Measurements from ENCODE around the gene ITPR3.

ITPR3 gene

DNA sequence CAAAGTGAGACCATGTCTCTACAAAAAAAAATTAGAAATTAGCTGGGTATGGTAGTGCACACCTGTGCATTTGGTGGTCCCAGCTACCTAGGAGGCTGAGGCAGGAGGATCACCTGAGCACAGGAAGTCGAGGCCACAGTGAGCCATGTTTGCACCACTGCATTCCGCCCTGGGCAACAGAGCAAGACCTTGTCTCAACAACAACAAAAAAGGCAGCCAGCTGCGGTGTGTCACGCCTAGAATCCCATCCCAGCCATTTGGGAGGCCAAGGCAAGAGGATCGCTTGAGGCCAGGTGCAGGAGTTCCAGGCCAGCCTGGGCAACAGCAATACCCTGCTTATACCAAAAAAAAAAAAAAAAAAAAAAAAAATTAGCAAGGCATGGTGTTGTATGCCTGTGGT lies 39.9 kb upstream of the ITPR3 start:
- Histone ChIP-seq H3K4me1 (ENCODE audit: control insufficient read depth, insufficient read depth, low read length, unreplicated experiment) (peaks cover 23% of the 10 kb centered on the region), H3K4me3 (ENCODE audit: low read depth, low read length) (no peak overlapping the region), H2AFZ (ENCODE audit: low read length, unreplicated experiment) (no peak overlapping the region), H3K27me3 (ENCODE audit: insufficient read depth, low read length) (no peaks in the 10 kb centered on the region), H3K79me2 (ENCODE audit: control insufficient read depth, insufficient read depth, low read length, unreplicated experiment) (peaks cover 33% of the 10 kb centered on the region), H3K27ac (ENCODE audit: low read depth, low read length) (no peak overlapping the region), H3K36me3 (ENCODE audit: insufficient read depth, low read length) (no peaks in the 10 kb centered on the region)

DNA sequence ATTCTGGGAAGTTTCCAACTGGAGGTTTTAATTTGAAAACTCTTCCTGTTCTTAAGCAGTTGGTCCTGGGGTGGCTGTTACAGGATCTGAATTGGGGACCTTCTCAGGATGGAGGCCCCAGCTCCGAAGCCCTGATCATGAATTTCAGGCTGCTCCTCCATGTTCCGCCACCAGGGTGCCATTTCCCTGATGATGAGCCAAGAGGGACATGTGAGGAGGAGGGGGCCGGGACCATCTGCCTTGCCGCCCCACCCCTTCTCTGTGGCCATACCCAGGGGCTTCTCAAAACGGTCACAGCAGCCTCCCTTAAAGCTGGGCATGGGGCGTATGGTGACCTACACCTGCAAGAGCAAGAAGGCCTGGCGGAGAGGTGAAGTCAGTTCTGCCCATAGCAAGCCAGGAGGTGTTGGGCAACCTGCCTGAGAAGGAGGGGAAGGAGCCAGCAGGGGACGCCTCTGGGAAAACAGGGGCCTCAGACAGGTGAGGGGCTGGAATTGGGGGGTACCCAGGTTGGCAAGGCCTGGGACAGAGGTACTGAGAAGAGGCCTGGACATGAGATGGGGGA lies 37.4 kb upstream of the ITPR3 start:
- Histone ChIP-seq H2AFZ (ENCODE audit: low read length, unreplicated experiment) (no peak overlapping the region), H3K36me3 (ENCODE audit: insufficient read depth, low read length) (no peaks in the 10 kb centered on the region), H3K27me3 (ENCODE audit: insufficient read depth, low read length) (no peaks in the 10 kb centered on the region)

DNA sequence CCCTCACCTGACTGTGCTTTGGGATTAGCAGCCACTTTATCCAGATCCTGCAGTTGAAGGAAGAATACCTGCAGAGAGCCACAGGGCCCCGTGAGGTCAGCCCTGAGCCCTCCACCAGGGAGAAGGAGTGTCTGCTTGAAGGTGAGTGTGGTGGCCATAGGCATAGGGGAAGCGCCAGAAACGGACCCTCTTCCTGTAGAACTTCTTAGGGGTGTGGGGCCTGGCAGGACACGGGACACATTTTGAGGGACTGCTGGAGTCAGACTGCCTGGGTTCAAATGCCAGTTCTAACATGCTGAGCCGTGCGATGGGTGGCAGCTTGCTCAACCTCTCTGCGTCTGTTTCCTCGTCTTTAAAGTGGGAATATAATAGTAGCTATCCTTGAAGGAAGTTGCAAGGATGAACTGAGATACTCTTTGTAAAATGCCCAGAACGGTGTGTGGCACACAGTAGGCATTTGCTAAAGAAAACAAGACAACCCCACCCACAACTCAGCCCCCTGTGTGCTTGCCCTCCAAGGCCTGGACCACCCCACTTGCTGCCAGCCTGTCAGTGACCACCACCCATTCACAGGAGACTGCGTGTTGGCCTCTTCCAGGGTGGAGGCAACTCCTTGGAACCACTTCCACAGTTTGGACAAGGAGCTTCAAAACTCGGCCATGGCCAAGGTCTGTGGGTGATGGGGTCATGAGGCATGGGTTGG lies 36.3 kb upstream of the ITPR3 start:
- Histone ChIP-seq H3K27ac (ENCODE audit: low read depth, low read length) (no peak overlapping the region), H3K36me3 (ENCODE audit: insufficient read depth, low read length) (no peaks in the 10 kb centered on the region), H3K27me3 (ENCODE audit: insufficient read depth, low read length) (no peaks in the 10 kb centered on the region), H2AFZ (ENCODE audit: low read length, unreplicated experiment) (no peak overlapping the region), H3K4me1 (ENCODE audit: control insufficient read depth, insufficient read depth, low read length, unreplicated experiment) (peaks cover 6% of the 10 kb centered on the region), H3K4me3 (ENCODE audit: low read depth, low read length) (no peak overlapping the region), H3K79me2 (ENCODE audit: control insufficient read depth, insufficient read depth, low read length, unreplicated experiment) (peaks cover 2% of the 10 kb centered on the region)

More for the DNA sequence above, 37.4 kb upstream of the ITPR3 start:
- H3K4me1 ChIP-seq (ENCODE audit: control insufficient read depth, insufficient read depth, low read length, unreplicated experiment), result peaks cover 3% of the 10 kb centered on the region
- H3K4me3 ChIP-seq (ENCODE audit: low read depth, low read length), result no peak overlapping the region
- H3K27ac ChIP-seq (ENCODE audit: low read depth, low read length), result no peak overlapping the region
- H3K79me2 ChIP-seq (ENCODE audit: control insufficient read depth, insufficient read depth, low read length, unreplicated experiment), result peaks cover 13% of the 10 kb centered on the region

DNA sequence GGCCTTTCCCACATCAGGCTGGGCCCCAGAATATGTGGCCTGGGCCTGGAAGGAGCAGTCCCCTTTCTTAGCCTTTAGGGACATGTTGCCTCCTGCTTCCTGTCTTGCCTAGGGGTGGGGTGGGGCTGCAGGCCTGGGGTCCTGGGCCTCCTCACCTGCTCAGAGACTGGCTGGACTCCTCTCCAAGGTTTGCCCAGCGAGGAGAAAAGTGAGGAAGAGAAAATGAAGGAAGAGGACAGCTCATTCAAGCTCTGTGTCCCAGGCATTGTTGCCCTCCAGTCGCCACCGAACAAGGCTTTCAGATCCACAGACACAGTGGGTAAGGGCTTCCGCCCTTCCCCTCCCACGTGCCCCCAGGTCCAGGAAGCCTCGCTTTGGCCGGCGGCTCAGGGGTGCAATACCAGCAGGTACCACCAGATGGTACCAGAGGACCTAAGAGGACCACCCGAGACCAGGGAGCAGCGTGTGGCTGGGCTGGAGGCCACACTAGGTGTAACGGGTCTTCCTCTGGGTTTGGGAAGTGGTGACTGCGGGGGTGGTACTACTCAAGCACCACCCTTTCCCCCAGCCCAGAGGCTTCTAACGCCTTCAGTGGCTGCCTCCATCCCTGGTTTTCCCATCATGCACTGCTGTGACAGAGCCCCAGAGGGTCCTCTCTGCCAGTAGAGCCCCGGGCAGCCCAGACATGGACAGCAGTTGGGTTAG lies 35.6 kb upstream of the ITPR3 start:
- no peaks in the 10 kb centered on the region for H3K36me3 ChIP-seq (ENCODE audit: insufficient read depth, low read length)
- H3K27me3 ChIP-seq (ENCODE audit: insufficient read depth, low read length), result no peaks in the 10 kb centered on the region
- H3K79me2 ChIP-seq (ENCODE audit: control insufficient read depth, insufficient read depth, low read length, unreplicated experiment), result no peaks in the 10 kb centered on the region
- peak overlapping the region; percentile 36 for H2AFZ ChIP-seq (ENCODE audit: low read length, unreplicated experiment)
- H3K4me1 ChIP-seq (ENCODE audit: control insufficient read depth, insufficient read depth, low read length, unreplicated experiment), result peaks cover 13% of the 10 kb centered on the region
- no peak overlapping the region for H3K27ac ChIP-seq (ENCODE audit: low read depth, low read length)
- no peak overlapping the region for H3K4me3 ChIP-seq (ENCODE audit: low read depth, low read length)

DNA sequence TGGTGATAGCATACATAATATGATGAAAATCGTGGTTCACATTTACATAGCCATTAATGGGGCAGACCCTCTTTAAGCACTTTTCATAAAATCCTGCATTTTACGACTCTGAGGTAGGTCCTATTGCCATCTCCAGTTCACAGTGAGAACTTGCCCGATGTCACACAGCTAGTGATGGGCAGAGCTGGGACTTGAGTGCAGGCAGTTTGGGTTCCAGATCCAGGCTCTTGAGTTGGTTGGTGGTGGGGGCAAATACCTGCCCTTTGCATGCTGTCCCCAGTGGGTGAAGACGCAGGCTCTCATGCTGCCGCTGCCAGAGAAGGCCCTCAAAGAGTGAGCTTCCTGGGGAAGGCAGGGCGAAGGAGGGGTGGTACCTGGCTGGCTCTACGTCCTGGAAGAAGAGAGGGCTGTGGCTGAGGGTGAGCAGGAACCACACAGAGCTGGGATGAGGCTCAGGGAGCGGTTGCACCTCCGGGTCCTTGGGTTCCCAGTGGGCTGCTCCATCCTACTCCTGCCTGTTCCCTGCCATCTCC lies 34.9 kb upstream of the ITPR3 start:
- H3K27me3 ChIP-seq (ENCODE audit: insufficient read depth, low read length), result no peaks in the 10 kb centered on the region
- no peak overlapping the region for H3K27ac ChIP-seq (ENCODE audit: low read depth, low read length)
- H3K36me3 ChIP-seq (ENCODE audit: insufficient read depth, low read length), result no peaks in the 10 kb centered on the region
- H3K4me1 ChIP-seq (ENCODE audit: control insufficient read depth, insufficient read depth, low read length, unreplicated experiment), result peaks cover 20% of the 10 kb centered on the region
- H3K79me2 ChIP-seq (ENCODE audit: control insufficient read depth, insufficient read depth, low read length, unreplicated experiment), result no peaks in the 10 kb centered on the region
- H2AFZ ChIP-seq (ENCODE audit: low read length, unreplicated experiment), result no peak overlapping the region
- H3K4me3 ChIP-seq (ENCODE audit: low read depth, low read length), result no peak overlapping the region

DNA sequence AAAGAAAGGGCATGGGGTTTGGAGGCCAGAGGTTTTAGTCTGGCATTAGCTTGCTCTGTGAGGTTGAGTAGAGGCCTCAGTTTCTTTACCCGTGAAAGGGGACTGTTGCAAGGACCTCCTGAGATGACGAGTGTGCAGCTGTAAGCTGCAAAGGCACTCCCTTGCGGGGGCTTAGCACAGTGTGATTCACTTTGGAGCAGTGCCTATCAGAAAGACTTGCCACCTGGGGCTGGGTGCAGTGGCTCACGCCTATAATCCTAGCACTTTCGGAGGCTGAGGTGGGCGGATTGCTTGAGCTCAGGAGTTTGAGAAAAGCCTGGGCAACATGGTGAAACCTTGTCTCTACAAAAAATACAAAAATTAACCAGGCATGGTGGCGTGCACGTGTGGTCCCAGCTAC lies 33.6 kb upstream of the ITPR3 start:
- no peak overlapping the region for H2AFZ ChIP-seq (ENCODE audit: low read length, unreplicated experiment)
- peaks cover 20% of the 10 kb centered on the region for H3K4me1 ChIP-seq (ENCODE audit: control insufficient read depth, insufficient read depth, low read length, unreplicated experiment)
- no peak overlapping the region for H3K27ac ChIP-seq (ENCODE audit: low read depth, low read length)
- H3K36me3 ChIP-seq (ENCODE audit: insufficient read depth, low read length), result no peaks in the 10 kb centered on the region
- H3K4me3 ChIP-seq (ENCODE audit: low read depth, low read length), result no peak overlapping the region
- H3K79me2 ChIP-seq (ENCODE audit: control insufficient read depth, insufficient read depth, low read length, unreplicated experiment), result no peaks in the 10 kb centered on the region
- H3K27me3 ChIP-seq (ENCODE audit: insufficient read depth, low read length), result no peaks in the 10 kb centered on the region

DNA sequence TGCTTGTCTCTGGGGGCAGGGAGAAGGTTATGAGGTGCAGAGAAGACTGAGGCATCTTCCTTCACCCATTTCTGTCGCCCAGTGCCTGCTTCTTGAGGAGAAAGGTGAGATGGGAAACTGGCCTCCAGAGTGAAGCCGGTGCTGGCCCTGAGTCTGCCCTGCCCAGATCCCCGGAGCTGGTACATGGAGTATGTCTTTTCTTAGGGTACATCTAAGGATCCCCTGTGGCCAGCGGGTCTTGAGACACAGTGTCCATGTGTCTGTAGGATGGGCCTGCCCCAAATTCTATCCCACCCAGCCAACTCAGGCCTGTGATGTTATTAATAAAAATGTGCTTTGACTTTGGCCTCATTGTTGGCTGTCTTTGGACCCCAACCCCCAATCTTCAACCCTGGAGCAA lies 32.2 kb upstream of the ITPR3 start:
- Histone ChIP-seq H3K27ac (ENCODE audit: low read depth, low read length) (no peak overlapping the region), H3K4me1 (ENCODE audit: control insufficient read depth, insufficient read depth, low read length, unreplicated experiment) (peaks cover 20% of the 10 kb centered on the region), H3K36me3 (ENCODE audit: insufficient read depth, low read length) (no peaks in the 10 kb centered on the region), H3K27me3 (ENCODE audit: insufficient read depth, low read length) (no peaks in the 10 kb centered on the region), H2AFZ (ENCODE audit: low read length, unreplicated experiment) (no peak overlapping the region), H3K4me3 (ENCODE audit: low read depth, low read length) (no peak overlapping the region), H3K79me2 (ENCODE audit: control insufficient read depth, insufficient read depth, low read length, unreplicated experiment) (no peaks in the 10 kb centered on the region)

DNA sequence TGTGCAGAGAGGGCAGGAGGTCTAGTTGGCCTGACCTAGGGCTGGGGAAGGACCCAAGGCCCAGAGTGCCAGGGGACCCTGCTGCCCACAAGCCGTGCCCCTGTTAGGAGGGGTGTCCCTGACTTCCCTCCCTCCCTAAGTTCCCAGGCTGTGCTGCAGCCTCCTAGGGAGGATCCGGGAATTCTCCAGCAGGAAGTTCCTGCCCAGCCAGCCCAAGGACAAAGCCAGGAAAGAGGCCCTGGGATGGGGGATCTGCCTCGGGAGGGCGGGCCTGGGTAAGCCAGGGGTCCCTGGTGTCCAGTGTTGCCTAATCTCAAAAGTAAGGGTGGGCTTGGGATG lies 31.8 kb upstream of the ITPR3 start:
- no peaks in the 10 kb centered on the region for H3K36me3 ChIP-seq (ENCODE audit: insufficient read depth, low read length)
- H3K4me1 ChIP-seq (ENCODE audit: control insufficient read depth, insufficient read depth, low read length, unreplicated experiment), result peaks cover 20% of the 10 kb centered on the region
- H3K4me3 ChIP-seq (ENCODE audit: low read depth, low read length), result no peak overlapping the region
- H2AFZ ChIP-seq (ENCODE audit: low read length, unreplicated experiment), result no peak overlapping the region
- H3K27ac ChIP-seq (ENCODE audit: low read depth, low read length), result no peak overlapping the region
- H3K79me2 ChIP-seq (ENCODE audit: control insufficient read depth, insufficient read depth, low read length, unreplicated experiment), result no peaks in the 10 kb centered on the region
- no peaks in the 10 kb centered on the region for H3K27me3 ChIP-seq (ENCODE audit: insufficient read depth, low read length)

DNA sequence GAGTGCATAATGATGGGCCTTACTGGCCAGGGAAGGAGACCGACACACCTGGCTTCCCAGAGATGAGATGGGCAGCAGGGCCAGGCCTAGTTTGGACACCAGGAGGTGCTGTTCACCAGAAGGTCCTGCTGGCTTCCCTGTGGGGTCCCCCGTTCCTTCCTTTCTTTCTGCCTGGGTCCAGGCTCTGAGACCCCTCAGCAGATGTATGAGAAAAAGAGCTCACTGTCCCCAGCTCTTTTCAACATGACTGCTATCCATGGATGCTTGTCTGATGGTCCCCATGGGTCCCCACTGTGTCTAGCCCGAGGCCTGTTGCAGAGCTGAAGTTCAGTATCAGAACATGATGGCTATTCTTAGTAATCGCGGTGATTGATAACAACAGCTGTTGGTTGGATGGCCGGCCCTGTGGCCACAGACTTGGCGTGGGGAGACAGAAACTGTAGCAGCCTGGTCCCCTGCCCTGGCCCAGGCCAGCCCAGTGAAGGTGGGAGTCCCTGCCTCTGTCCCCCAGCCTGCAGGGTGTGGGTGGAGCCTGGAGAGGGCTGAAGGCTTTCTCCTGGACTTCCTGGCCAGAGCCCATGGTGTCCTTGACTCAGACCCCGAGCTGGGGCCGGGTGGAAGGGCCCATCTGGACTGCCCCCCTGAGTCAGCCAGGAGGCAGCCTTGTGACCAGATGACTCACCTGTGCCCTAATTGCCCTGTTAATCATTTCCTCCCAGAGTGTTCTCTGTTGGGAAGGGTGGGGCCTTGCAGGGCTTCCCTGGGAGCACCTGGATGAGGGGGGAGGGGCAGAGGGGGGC lies 31.2 kb upstream of the ITPR3 start:
- Histone ChIP-seq H3K27me3 (ENCODE audit: insufficient read depth, low read length) (no peaks in the 10 kb centered on the region), H3K36me3 (ENCODE audit: insufficient read depth, low read length) (no peaks in the 10 kb centered on the region), H3K4me3 (ENCODE audit: low read depth, low read length) (no peak overlapping the region), H3K79me2 (ENCODE audit: control insufficient read depth, insufficient read depth, low read length, unreplicated experiment) (no peaks in the 10 kb centered on the region), H3K27ac (ENCODE audit: low read depth, low read length) (peak overlapping the region; percentile 54), H2AFZ (ENCODE audit: low read length, unreplicated experiment) (peak overlapping the region; percentile 84), H3K4me1 (ENCODE audit: control insufficient read depth, insufficient read depth, low read length, unreplicated experiment) (peaks cover 23% of the 10 kb centered on the region)

DNA sequence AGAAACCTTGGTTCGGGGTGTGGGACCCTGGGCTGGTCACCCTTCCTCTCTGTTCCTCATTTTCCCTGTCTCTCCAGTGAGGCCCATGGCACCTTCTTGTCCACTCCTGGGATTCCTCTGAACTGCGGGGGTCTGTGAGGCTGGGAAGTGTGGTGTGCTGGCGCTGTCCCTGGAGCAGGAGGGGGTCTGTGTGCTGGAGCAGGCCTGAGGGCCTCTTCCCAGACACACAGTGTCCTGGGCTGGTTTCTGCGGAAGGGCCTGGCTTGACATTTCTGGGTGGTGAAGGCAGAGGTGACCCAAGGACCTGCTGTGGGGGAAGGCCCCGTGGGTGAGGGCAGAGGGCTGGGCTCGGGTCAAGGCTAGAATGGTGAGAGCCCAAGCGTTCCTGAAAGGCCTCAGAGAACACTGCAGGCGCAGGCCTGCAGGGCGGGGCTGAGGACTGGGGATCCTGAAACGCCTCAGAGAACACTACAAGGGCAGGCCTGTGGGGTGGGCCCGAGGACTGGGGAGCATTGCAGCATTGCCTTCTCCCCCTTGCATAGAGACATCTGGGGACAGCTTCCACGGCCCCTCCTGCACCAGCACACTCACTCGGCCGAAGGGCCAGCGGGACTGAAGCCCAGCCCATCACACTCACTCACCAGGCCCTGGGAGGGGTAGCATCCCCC lies 30.5 kb upstream of the ITPR3 start:
- H3K36me3 ChIP-seq (ENCODE audit: insufficient read depth, low read length), result no peaks in the 10 kb centered on the region
- H3K79me2 ChIP-seq (ENCODE audit: control insufficient read depth, insufficient read depth, low read length, unreplicated experiment), result no peaks in the 10 kb centered on the region
- H3K27ac ChIP-seq (ENCODE audit: low read depth, low read length), result peak overlapping the region; percentile 54
- H3K4me1 ChIP-seq (ENCODE audit: control insufficient read depth, insufficient read depth, low read length, unreplicated experiment), result peaks cover 28% of the 10 kb centered on the region
- H2AFZ ChIP-seq (ENCODE audit: low read length, unreplicated experiment), result no peak overlapping the region
- H3K4me3 ChIP-seq (ENCODE audit: low read depth, low read length), result no peak overlapping the region
- H3K27me3 ChIP-seq (ENCODE audit: insufficient read depth, low read length), result no peaks in the 10 kb centered on the region

Data from ACC112 (cell line).